D721Med (cell line): ENCODE results near the gene FGF14.

Experiments used
- DNase-seq: peaks from one replicate; pipeline ENCODE4 v3.0.0; 2011; ENCODE audit warnings: low spot score; ENCODE audit not compliant: insufficient read length
- FAIRE-seq: peaks from 2 replicates; lab custom pipeline; 2011; peaks lifted over from hg19 to GRCh38; lab: Jason Lieb, UNC
- CTCF ChIP-seq: IDR thresholded peaks from 2 replicates; pipeline ENCODE4 v1.5.1; 2012; ENCODE audit warnings: mild to moderate bottlenecking, control low read depth; ENCODE audit not compliant: insufficient read depth; ENCODE audit errors: missing control alignments

FGF14 gene

DNA sequence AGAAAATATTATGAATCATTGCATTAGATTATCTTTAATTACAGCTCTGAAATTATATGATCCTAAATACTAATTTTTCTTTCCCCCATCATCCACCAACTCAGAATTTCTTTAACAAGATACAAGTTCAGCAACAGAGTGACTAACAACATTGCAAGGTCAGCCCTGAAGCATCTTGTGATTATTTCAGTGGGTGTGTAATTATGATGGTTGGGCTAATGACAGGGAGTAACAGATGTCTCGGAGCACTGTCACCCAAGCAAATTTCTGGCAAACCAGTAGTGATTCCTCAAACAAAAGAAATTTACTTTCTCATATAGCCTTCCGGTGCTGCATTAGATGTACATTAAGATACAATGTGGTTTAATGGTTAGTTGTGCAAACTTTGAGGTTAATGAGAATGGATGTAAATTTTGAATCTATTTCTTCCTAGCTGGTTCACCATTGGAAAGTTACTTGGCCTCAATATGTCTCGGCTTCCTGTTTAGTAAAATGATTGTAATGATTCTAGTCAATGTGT lies 710.4 kb downstream of the FGF14 start:
- TF ChIP-seq CTCF: no peak
- DNase-seq: no peak
- FAIRE-seq: no peak

GRCh38 chr13:101690871-101691270 lies 711.0 kb downstream of the FGF14 start:
- no peak for TF ChIP-seq CTCF
- no peak for FAIRE-seq

GRCh38 chr13:101686003-101686402 lies 715.8 kb downstream of the FGF14 start:
- no peak for TF ChIP-seq CTCF
- DNase-seq (no peak), FAIRE-seq (no peak)

More at GRCh38 chr13:101690871-101691270, 711.0 kb downstream of the FGF14 start:
- no peak for DNase-seq

DNA sequence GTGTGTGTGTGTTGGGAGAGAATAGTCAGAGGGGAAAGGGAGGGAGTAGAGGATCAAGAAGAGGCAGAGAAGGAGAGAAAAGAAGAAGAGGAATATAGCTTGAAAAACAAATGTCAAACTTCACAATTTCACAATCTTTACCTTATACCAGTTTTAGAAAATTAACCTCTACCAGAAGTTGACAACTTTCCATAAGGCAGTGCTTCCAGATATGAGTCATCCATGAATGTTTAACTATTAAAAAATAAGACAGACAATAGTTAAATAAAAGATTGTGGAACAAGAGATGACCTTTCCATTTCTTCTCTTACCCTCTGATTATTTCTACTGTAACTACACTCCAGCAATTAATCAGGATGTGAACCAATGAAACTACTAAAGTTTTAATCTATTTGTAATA lies 720.0 kb downstream of the FGF14 start:
- DNase-seq (no peak), FAIRE-seq (no peak)
- no peak for TF ChIP-seq CTCF

DNA sequence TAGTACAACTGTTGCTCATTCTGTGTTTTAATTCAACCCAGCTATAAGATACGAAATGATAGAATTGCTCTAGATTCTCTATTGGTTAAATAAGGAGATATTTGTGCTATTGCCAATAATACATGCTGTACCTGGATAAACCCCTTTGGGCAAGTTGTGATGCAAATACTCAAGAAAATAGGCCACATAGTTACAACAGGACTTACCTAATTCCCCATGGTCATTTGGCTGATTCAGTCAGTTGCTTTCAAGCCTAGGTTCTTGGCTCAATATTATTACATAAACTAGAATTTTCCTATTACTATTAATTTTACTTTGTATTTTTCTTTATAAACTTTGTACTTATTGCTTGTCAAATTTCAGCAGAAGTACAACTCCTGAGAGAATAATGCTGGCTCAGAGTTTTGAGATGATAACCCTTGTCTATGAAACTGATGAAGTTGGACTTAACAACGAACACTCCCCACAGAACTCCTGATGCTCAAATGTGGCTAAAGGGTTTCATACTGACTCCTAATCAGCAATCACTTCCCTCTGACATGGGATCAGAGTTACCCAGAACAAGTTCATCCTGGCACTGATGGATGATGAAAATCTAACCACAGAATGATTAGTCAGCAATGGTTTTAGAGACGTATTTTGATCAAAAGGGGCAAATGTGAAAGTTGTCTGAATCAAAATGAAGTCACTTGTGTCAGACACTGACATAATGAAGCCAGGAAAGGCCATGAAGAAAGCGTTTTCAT lies 728.3 kb downstream of the FGF14 start:
- FAIRE-seq (no peak), DNase-seq (no peak)
- no peak for TF ChIP-seq CTCF

DNA sequence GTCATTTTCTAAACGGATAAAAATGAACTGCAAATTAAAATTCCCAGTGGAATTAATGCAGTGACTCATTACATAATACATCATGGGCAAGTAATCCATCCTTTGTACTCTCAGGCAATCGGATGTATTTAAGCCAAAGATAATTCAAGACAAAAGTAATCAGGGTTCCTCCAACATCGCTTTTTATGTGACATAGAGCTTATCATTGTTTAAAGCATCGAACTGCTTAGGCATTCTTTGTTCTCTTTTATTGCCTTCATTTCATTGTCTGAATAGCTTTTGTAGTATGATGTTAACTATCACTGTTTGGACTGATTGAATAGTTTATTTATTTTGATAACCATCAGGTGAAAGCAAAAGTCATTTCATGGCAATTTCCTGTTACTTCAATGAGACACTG lies 740.0 kb downstream of the FGF14 start:
- FAIRE-seq: peak; percentile 85
- no peak for TF ChIP-seq CTCF
- no peak for DNase-seq
